GM19455 (cell line): ENCODE results near the gene VIPR2.

Experiments used
- ATAC-seq: cut with Tn5 transposase; IDR thresholded peaks from one replicate; pipeline ENCODE4 v1.9.1; 2021; ENCODE audit not compliant: unreplicated experiment

The VIPR2 gene

GRCh38 chr7:159158125-159158887, 13.6 kb upstream of the VIPR2 start:
- no peak for ATAC-seq

GRCh38 chr7:159157714-159158113, 13.0 kb upstream of the VIPR2 start:
- ATAC-seq = no peak

GRCh38 chr7:159156436-159157245, 12.0 kb upstream of the VIPR2 start:
- ATAC-seq = no peak

- ATAC-seq = no peak
Measured at GRCh38 chr7:159155410-159155809, 10.7 kb upstream of the VIPR2 start.

GRCh38 chr7:159154243-159154642, 9.6 kb upstream of the VIPR2 start:
- ATAC-seq = no peak

GRCh38 chr7:159153511-159153910, 8.8 kb upstream of the VIPR2 start:
- no peak for ATAC-seq

GRCh38 chr7:159152816-159153215, 8.1 kb upstream of the VIPR2 start:
- ATAC-seq = no peak

GRCh38 chr7:159151231-159151630, 6.6 kb upstream of the VIPR2 start:
- ATAC-seq = no peak

GRCh38 chr7:159149488-159149887, 4.8 kb upstream of the VIPR2 start:
- no peak for ATAC-seq

GRCh38 chr7:159148430-159149395, 4.0 kb upstream of the VIPR2 start:
- ATAC-seq = no peak

- no peak for ATAC-seq
Measured at GRCh38 chr7:159147687-159148086, 3.0 kb upstream of the VIPR2 start.

- ATAC-seq = no peak
Measured at GRCh38 chr7:159147246-159147645, 2.6 kb upstream of the VIPR2 start.

GRCh38 chr7:159146084-159146858, 1.6 kb upstream of the VIPR2 start:
- no peak for ATAC-seq

GRCh38 chr7:159145490-159145855, 806 bp upstream of the VIPR2 start:
- no peak for ATAC-seq

GRCh38 chr7:159143780-159144757, 598 bp downstream of the VIPR2 start:
- ATAC-seq = no peak

GRCh38 chr7:159142730-159143129, 1.9 kb downstream of the VIPR2 start:
- no peak for ATAC-seq

GRCh38 chr7:159142199-159142598, 2.5 kb downstream of the VIPR2 start:
- ATAC-seq = no peak

GRCh38 chr7:159141660-159142059, 3.0 kb downstream of the VIPR2 start:
- ATAC-seq = no peak

- no peak for ATAC-seq
Measured at GRCh38 chr7:159141167-159141566, 3.5 kb downstream of the VIPR2 start.
